ENCODE results near the gene NKX2-8.
A peak's percentile ranks its signal among the peaks of the same experiment; 100 is the strongest.

NKX2-8 gene

GRCh38 chr14:36619853-36620252, 37.4 kb upstream of the NKX2-8 start:
- no peak for TF ChIP-seq CTCF (IDR thresholded peaks at IDR 0.05; ENCODE audit: low read depth, low read length)
- Histone ChIP-seq H3K36me3 (no peaks in the 10 kb centered on the region), H3K4me3 (ENCODE audit: low read depth, low read length) (no peak overlapping the region), H3K27me3 (ENCODE audit: insufficient read depth, low read depth, severe bottlenecking) (peaks cover 9% of the 10 kb centered on the region), H3K9me3 (ENCODE audit: severe bottlenecking) (no peaks in the 10 kb centered on the region), H3K27ac (no peak overlapping the region)
- no peak for DNase-seq

- no peak overlapping the region for H3K27ac ChIP-seq
- no peaks in the 10 kb centered on the region for H3K36me3 ChIP-seq
These were observed 36.7 kb upstream of the NKX2-8 start for GRCh38 chr14:36619131-36619530.

DNA sequence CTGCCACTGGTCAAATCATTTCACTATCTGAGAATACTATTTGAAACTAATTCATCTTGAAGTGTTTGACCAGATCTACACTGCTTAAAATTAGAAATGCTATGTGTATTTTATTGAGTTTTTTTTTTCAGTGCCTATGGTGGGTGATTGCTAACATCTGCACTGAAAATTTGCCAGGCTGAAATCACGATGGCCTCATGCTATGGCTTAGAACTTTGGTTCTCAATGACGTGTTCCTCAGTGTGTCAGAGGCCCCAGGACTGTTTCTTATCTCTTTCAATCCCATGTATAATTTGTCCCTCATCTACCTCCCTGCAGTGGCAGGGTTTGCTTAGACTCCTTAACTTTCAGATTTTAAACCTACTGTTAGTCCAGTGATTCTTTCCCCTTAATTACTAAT, 36.2 kb upstream of the NKX2-8 start:
- H3K27ac ChIP-seq: no peak overlapping the region
- no peak overlapping the region for H3K4me3 ChIP-seq (ENCODE audit: low read depth, low read length)
- H3K36me3 ChIP-seq: no peaks in the 10 kb centered on the region
- no peak for TF ChIP-seq CTCF (IDR thresholded peaks at IDR 0.05; ENCODE audit: low read depth, low read length)
- DNase-seq: no peak
- H3K9me3 ChIP-seq (ENCODE audit: severe bottlenecking): no peaks in the 10 kb centered on the region
- H3K27me3 ChIP-seq (ENCODE audit: insufficient read depth, low read depth, severe bottlenecking): peaks cover 6% of the 10 kb centered on the region

More at GRCh38 chr14:36619131-36619530, 36.7 kb upstream of the NKX2-8 start:
- no peak for DNase-seq
- Histone ChIP-seq H3K27me3 (ENCODE audit: insufficient read depth, low read depth, severe bottlenecking) (peaks cover 6% of the 10 kb centered on the region), H3K4me3 (ENCODE audit: low read depth, low read length) (no peak overlapping the region), H3K9me3 (ENCODE audit: severe bottlenecking) (no peaks in the 10 kb centered on the region)
- TF ChIP-seq CTCF (IDR thresholded peaks at IDR 0.05; ENCODE audit: low read depth, low read length): no peak

GRCh38 chr14:36617824-36618223, 35.4 kb upstream of the NKX2-8 start:
- no peak for TF ChIP-seq CTCF (IDR thresholded peaks at IDR 0.05; ENCODE audit: low read depth, low read length)
- Histone ChIP-seq H3K36me3 (no peaks in the 10 kb centered on the region), H3K4me3 (ENCODE audit: low read depth, low read length) (no peak overlapping the region), H3K9me3 (ENCODE audit: severe bottlenecking) (no peaks in the 10 kb centered on the region), H3K27me3 (ENCODE audit: insufficient read depth, low read depth, severe bottlenecking) (peaks cover 6% of the 10 kb centered on the region), H3K27ac (no peak overlapping the region)
- DNase-seq: no peak

- H3K36me3 ChIP-seq: no peaks in the 10 kb centered on the region
- no peak overlapping the region for H3K4me3 ChIP-seq (ENCODE audit: low read depth, low read length)
- no peak for DNase-seq
- no peak for TF ChIP-seq CTCF (IDR thresholded peaks at IDR 0.05; ENCODE audit: low read depth, low read length)
- H3K27ac ChIP-seq: no peak overlapping the region
- no peaks in the 10 kb centered on the region for H3K9me3 ChIP-seq (ENCODE audit: severe bottlenecking)
- peaks cover 23% of the 10 kb centered on the region for H3K27me3 ChIP-seq (ENCODE audit: insufficient read depth, low read depth, severe bottlenecking)
These were observed 23.1 kb upstream of the NKX2-8 start for GRCh38 chr14:36605506-36605857.

GRCh38 chr14:36604757-36605505, 22.5 kb upstream of the NKX2-8 start:
- Histone ChIP-seq H3K27me3 (ENCODE audit: insufficient read depth, low read depth, severe bottlenecking) (peaks cover 28% of the 10 kb centered on the region), H3K36me3 (no peaks in the 10 kb centered on the region), H3K27ac (no peak overlapping the region), H3K4me3 (ENCODE audit: low read depth, low read length) (no peak overlapping the region), H3K9me3 (ENCODE audit: severe bottlenecking) (no peaks in the 10 kb centered on the region)
- DNase-seq: peak; percentile 31
- TF ChIP-seq CTCF (IDR thresholded peaks at IDR 0.05; ENCODE audit: low read depth, low read length): peak; percentile 73

Data from WERI-Rb-1 (cell line).